ENCODE measurements around the gene APH1A. TPM values are rescaled to one million over a fixed set of nuclear protein-coding genes. Genes with fewer than 3 reads are reported as not detected.
A peak's percentile ranks its signal among the peaks of the same experiment; 100 is the strongest.

The APH1A gene
- total and polyA plus RNA-seq, 3 donors from 2014 or later: 64.0 to 102 (median 86.2) TPM

GRCh38 chr1:150288822-150289221 lies 20.0 kb upstream of the APH1A start:
- intact Hi-C loops (cut with DNase I; ENCODE audit: low total_unique reads): no loop called here
- DNase-seq: no peak
- H3K9me3 ChIP-seq: no peaks in the 10 kb centered on the region
- H3K4me3 ChIP-seq: no peak overlapping the region
- TF ChIP-seq, protein P1, sequence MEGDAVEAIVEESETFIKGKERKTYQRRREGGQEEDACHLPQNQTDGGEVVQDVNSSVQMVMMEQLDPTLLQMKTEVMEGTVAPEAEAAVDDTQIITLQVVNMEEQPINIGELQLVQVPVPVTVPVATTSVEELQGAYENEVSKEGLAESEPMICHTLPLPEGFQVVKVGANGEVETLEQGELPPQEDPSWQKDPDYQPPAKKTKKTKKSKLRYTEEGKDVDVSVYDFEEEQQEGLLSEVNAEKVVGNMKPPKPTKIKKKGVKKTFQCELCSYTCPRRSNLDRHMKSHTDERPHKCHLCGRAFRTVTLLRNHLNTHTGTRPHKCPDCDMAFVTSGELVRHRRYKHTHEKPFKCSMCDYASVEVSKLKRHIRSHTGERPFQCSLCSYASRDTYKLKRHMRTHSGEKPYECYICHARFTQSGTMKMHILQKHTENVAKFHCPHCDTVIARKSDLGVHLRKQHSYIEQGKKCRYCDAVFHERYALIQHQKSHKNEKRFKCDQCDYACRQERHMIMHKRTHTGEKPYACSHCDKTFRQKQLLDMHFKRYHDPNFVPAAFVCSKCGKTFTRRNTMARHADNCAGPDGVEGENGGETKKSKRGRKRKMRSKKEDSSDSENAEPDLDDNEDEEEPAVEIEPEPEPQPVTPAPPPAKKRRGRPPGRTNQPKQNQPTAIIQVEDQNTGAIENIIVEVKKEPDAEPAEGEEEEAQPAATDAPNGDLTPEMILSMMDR (IDR thresholded peaks at IDR 0.05): no peak
- no peak for TF ChIP-seq POLR2A (IDR thresholded peaks at IDR 0.05)
- no peaks in the 10 kb centered on the region for H3K36me3 ChIP-seq (ENCODE audit: low read depth, missing control alignments)
- no peak overlapping the region for H3K27ac ChIP-seq
- 86 to 91% methylated on average over 4 of the region's 4 CpGs for WGBS, 2 donors
- H3K27me3 ChIP-seq: no peaks in the 10 kb centered on the region
- no peaks in the 10 kb centered on the region for H3K4me1 ChIP-seq

DNA sequence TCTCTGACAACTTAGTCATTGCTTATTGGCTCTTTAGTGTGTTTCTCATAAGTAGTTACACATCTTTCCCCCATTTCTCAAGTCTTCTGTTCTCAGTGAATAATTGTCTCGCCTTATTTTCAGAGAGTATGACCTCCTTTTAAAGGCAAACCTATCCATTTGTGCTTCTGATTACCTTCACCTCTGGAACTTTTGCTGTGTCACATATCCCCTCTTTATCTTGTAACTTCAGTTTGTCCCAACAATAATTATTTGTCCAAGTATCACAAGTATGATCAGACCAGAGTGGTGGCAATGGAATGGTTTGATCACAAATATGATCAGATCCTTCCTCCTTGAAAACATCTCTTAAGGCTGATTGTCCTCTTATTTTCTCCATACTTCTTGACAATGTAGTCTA lies 19.6 kb upstream of the APH1A start:
- 85 to 90% methylated on average over 1 of the region's 1 CpG for WGBS, 2 donors
- no peak overlapping the region for H3K4me3 ChIP-seq
- intact Hi-C loops (cut with DNase I; ENCODE audit: low total_unique reads): no loop called here
- TF ChIP-seq, protein P1 (IDR thresholded peaks at IDR 0.05): no peak
- no peak for TF ChIP-seq POLR2A (IDR thresholded peaks at IDR 0.05)
- H3K36me3 ChIP-seq (ENCODE audit: low read depth, missing control alignments): no peaks in the 10 kb centered on the region
- peaks cover 1% of the 10 kb centered on the region for H3K4me1 ChIP-seq
- no peaks in the 10 kb centered on the region for H3K27me3 ChIP-seq
- no peak overlapping the region for H3K27ac ChIP-seq
- DNase-seq: no peak
- no peaks in the 10 kb centered on the region for H3K9me3 ChIP-seq

DNA sequence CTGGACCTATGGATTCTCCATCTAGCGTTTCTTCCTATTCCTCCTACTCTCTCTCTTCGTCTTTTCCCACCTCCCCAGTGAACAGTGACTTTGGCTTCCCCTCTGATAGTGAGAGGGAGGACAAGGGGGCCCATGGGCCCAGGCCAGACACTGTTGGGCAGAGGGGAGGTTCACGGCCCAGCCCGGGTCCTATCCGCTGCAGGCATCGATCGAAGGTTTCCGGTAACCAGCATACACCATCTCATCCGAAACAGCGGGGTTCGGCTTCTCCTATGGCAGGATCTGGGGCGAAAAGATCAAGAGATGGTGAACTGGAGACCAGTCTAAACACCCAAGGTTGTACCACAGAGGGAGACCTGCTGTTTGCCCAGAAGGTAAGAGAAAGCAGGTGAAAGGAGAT lies 14.4 kb upstream of the APH1A start:
- no peak for DNase-seq
- H3K4me3 ChIP-seq: peak overlapping the region; percentile 60 to 65
- TF ChIP-seq POLR2A (IDR thresholded peaks at IDR 0.05): no peak
- TF ChIP-seq, protein P1 (IDR thresholded peaks at IDR 0.05): no peak
- H3K9me3 ChIP-seq: no peaks in the 10 kb centered on the region
- peaks cover 15% of the 10 kb centered on the region for H3K4me1 ChIP-seq
- WGBS, 2 donors: 44 to 60% methylated on average over 12 of the region's 12 CpGs
- intact Hi-C loops (cut with DNase I; ENCODE audit: low total_unique reads): no loop called here
- no peaks in the 10 kb centered on the region for H3K36me3 ChIP-seq (ENCODE audit: low read depth, missing control alignments)
- H3K27me3 ChIP-seq: no peaks in the 10 kb centered on the region
- H3K27ac ChIP-seq: peak overlapping the region; percentile 89 to 94

DNA sequence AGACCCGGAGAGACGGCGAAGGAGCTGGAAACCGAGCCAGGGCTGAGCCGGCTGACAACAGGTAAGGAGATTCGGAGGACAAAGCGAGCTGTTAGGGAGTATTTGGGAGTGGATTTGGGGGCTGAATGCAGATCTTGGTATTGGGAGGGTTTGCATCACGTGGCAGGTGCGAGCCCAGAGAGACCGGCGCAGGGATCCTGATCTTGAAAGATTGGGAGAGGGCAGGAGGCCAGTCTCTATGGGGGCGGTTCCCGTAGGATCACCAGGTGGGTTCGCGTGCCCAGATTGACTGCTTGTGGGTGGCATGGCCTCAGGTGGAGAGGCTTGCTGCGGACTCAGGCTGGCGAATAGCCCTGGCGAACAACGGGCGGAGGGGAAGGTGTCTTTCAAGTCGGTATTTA lies 13.7 kb upstream of the APH1A start:
- Histone ChIP-seq H3K36me3 (ENCODE audit: low read depth, missing control alignments) (no peaks in the 10 kb centered on the region), H3K4me3 (peak overlapping the region; percentile 60 to 65), H3K27me3 (no peaks in the 10 kb centered on the region), H3K27ac (peak overlapping the region; percentile 89 to 94), H3K4me1 (peaks cover 15% of the 10 kb centered on the region), H3K9me3 (no peaks in the 10 kb centered on the region)
- DNase-seq: no peak
- intact Hi-C loops (cut with DNase I; ENCODE audit: low total_unique reads): no loop called here
- WGBS, 2 donors: 0 to 3% methylated on average over 20 to 21 of the region's 21 CpGs
- TF ChIP-seq POLR2A (IDR thresholded peaks at IDR 0.05): no peak
- TF ChIP-seq, protein P1 (IDR thresholded peaks at IDR 0.05): no peak

GRCh38 chr1:150281758-150282557 lies 13.1 kb upstream of the APH1A start, which contains the start of gene CIART:
Gene CIART, plus strand, starts transcription at chr1:150282554. Its CDS starts 714 bp downstream, at chr1:150283268.
- H3K27ac ChIP-seq: peak within 1 kb of the TSS; percentile 89 to 94
- intact Hi-C loops (cut with DNase I; ENCODE audit: low total_unique reads): no loop called here

More at GRCh38 chr1:150281758-150282557, 13.1 kb upstream of the APH1A start, which contains the start of gene CIART:
- WGBS, 2 donors: 1% methylated on average over 44 to 46 of the region's 46 CpGs
- Histone ChIP-seq H3K36me3 (ENCODE audit: low read depth, missing control alignments) (no peaks in the 10 kb centered on the region), H3K27me3 (no peaks in the 10 kb centered on the region), H3K4me1 (peaks cover 15% of the 10 kb centered on the region), H3K4me3 (peak within 1 kb of the TSS; percentile 60 to 65), H3K9me3 (no peaks in the 10 kb centered on the region)
- TF ChIP-seq POLR2A (IDR thresholded peaks at IDR 0.05): no peak
- TF ChIP-seq, protein P1 (IDR thresholded peaks at IDR 0.05): no peak
- DNase-seq: peak; percentile 99
